Gastrocnemius medialis (tissue), 4 donors: ENCODE measurements around the gene DGCR6L. TPM values are rescaled to one million over a fixed set of nuclear protein-coding genes. Genes with fewer than 3 reads are reported as not detected.
"Not testable (repeated sequence)": the region's sequence is repeated elsewhere in the genome, so short reads cannot be mapped to it uniquely, and the experiment has no call there.

Experiments
- ATAC-seq, 2 donors: fragments of 150-250 bp; one replicate each; pipeline ENCODE4 v1.9.1; 2016
- DNase-seq, 2 donors: peaks; one replicate each; pipeline ENCODE4 v3.0.0-alpha.2; 2019
- H3K27ac ChIP-seq, 4 donors: fragments of 200-600 bp; sonication (generic); 1 replicate in 1 of 4; 2 replicates in 3 of 4; pipeline ENCODE4 v1.5.1; 2016 to 2018; ENCODE audit warnings: mild to moderate bottlenecking in 2 of 4, moderate library complexity in 1 of 4
- H3K27me3 ChIP-seq, 3 donors: fragments of 200-600 bp; sonication (generic) in 2 of 3; 1 replicate in 1 of 3; 2 replicates in 2 of 3; pipeline versions ENCODE4 v1.5.1 to v1.6.0; 2016 to 2019; ENCODE audit warnings: mild to moderate bottlenecking in 1 of 3, moderate library complexity in 1 of 3
- H3K36me3 ChIP-seq, 2 donors: fragments of 200-600 bp; sonication (generic) in 1 of 2; one replicate each; pipeline ENCODE4 v1.5.1; 2017 to 2018
- H3K4me1 ChIP-seq, 2 donors: fragments of 200-600 bp; sonication (generic) in 1 of 2; one replicate each; pipeline ENCODE4 v1.5.1; 2016 to 2017; ENCODE audit warnings: mild to moderate bottlenecking in 2 of 2
- H3K4me3 ChIP-seq, 4 donors: fragments of 200-600 bp; sonication (generic) in 3 of 4; 1 replicate in 1 of 4; 2 replicates in 3 of 4; pipeline ENCODE4 v1.5.1; 2016 to 2019; ENCODE audit warnings: mild to moderate bottlenecking in 2 of 4
- H3K9me3 ChIP-seq, 3 donors: fragments of 200-600 bp; sonication (generic) in 2 of 3; 1 replicate in 1 of 3; 2 replicates in 2 of 3; pipeline ENCODE4 v1.5.1; 2016 to 2019
- POLR2A ChIP-seq, 2 donors: fragments of 450-650 bp; IDR thresholded peaks; one replicate each; pipeline ENCODE4 v1.6.1; 2017; ENCODE audit warnings: antibody characterized with exemption in 2 of 2, mild to moderate bottlenecking in 2 of 2, moderate library complexity in 2 of 2
- in situ Hi-C, 4 donors: fragments of 200-750 bp; cut with MboI; loops; one replicate each; pipeline versions ENCODE4 v1.15.0 to v1.8.0; 2017; ENCODE audit warnings: low sequenced_read_pairs in 4 of 4
- intact Hi-C: fragments of 100-400 bp; cut with DNase I; formaldehyde crosslinking; loops from one replicate; pipeline ENCODE4 v1.15.1; 2023; ENCODE audit warnings: low total_unique reads
- total RNA-seq, 4 donors: library from RNA; depleted of rRNA; stranded (reverse); fragments of >200 nt; gene quantifications; one replicate each; pipeline versions ENCODE4 v1.1.0 to v1.2.3, GENCODE V29; 2016
- TF ChIP-seq, protein P1 (sequence below), 5 experiments: fragments of 450-650 bp in 3 of 5; fragments of 200-600 bp in 2 of 5; sonication (generic) in 2 of 5; IDR thresholded peaks in 4 of 5; conservative IDR thresholded peaks in 1 of 5; 1 replicate in 4 of 5; 2 replicates in 1 of 5; pipeline ENCODE4 v1.5.1; 2016 to 2019; ENCODE audit warnings: antibody characterized with exemption in 5 of 5, mild to moderate bottlenecking in 3 of 5, moderate library complexity in 3 of 5

Gene DGCR6L
- total RNA-seq, 4 donors from 2014 or later, result 43.5 to 105 (median 67.5) TPM

DNA sequence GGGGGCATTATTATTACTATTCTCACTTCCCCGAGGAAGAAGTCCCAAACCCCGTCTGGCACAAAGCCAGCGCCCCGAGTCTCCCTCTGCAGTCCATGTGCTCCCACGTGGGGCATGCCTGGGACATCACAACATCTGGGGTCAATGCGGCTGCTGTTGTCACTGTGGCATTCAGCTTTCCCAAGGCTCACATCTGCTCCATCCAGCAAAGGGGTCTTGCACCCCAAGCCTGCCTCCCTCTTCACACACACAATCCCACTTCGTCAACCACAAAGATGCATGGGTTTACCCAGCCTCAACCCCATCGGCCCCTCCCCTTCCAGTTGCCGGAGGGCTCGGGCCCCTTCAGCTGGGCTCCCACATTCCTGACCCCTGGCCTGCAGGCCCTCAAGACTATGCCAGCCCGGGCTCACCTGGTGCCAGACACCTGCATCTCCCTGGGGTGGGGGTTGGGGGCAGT is 28.2 kb downstream of the DGCR6L start:
- ATAC-seq (no peak), DNase-seq (no peak)
- no peaks in the 10 kb centered on the region for H3K4me1 ChIP-seq
- H3K36me3 ChIP-seq, result no peaks in the 10 kb centered on the region
- no peaks in the 10 kb centered on the region for H3K9me3 ChIP-seq
- H3K4me3 ChIP-seq, result no peak overlapping the region
- H3K27ac ChIP-seq, result no peak overlapping the region
- intact Hi-C loops (no loop called here), in situ Hi-C loops (loop anchor here (10.0 kb wide), 1 partner anchor 137 kb away; the partner anchor contains the start of gene CCDC188 (in 4 of the 4))
- TF ChIP-seq, protein P1, sequence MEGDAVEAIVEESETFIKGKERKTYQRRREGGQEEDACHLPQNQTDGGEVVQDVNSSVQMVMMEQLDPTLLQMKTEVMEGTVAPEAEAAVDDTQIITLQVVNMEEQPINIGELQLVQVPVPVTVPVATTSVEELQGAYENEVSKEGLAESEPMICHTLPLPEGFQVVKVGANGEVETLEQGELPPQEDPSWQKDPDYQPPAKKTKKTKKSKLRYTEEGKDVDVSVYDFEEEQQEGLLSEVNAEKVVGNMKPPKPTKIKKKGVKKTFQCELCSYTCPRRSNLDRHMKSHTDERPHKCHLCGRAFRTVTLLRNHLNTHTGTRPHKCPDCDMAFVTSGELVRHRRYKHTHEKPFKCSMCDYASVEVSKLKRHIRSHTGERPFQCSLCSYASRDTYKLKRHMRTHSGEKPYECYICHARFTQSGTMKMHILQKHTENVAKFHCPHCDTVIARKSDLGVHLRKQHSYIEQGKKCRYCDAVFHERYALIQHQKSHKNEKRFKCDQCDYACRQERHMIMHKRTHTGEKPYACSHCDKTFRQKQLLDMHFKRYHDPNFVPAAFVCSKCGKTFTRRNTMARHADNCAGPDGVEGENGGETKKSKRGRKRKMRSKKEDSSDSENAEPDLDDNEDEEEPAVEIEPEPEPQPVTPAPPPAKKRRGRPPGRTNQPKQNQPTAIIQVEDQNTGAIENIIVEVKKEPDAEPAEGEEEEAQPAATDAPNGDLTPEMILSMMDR (IDR thresholded peaks at IDR 0.05 in 4 of 5, conservative IDR thresholded peaks at IDR 0.05 in 1 of 5), result no peak
- no peak for TF ChIP-seq POLR2A (IDR thresholded peaks at IDR 0.05)
- H3K27me3 ChIP-seq, result no peaks in the 10 kb centered on the region

DNA sequence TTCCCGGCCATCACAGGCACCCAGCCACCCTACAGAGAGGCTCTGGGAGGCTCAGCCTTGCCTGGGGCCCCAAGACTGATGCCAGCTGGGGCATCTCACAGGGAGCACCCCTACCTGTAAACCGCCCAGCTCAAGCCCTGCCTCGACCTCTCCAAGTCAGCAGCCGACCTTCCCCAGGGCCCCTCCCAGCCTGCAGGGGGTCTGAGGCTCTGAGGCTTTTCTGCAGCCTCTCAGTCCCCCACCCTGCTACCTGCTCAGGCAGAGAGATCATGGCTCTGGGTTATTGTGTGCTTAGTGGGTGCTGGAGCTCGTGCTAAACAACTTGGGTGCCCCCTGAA is 28.6 kb downstream of the DGCR6L start:
- no peaks in the 10 kb centered on the region for H3K9me3 ChIP-seq
- ATAC-seq (no peak), DNase-seq (no peak)
- intact Hi-C loops (no loop called here), in situ Hi-C loops (loop anchor here (10.0 kb wide), 1 partner anchor 136 kb away; the partner anchor contains the start of gene CCDC188 (in 4 of the 4))
- no peaks in the 10 kb centered on the region for H3K4me1 ChIP-seq
- H3K4me3 ChIP-seq, result no peak overlapping the region
- no peaks in the 10 kb centered on the region for H3K27me3 ChIP-seq
- TF ChIP-seq, protein P1 (IDR thresholded peaks at IDR 0.05 in 4 of 5, conservative IDR thresholded peaks at IDR 0.05 in 1 of 5), result no peak
- TF ChIP-seq POLR2A (IDR thresholded peaks at IDR 0.05), result no peak
- no peaks in the 10 kb centered on the region for H3K36me3 ChIP-seq
- no peak overlapping the region for H3K27ac ChIP-seq

- no peaks in the 10 kb centered on the region for H3K9me3 ChIP-seq
- intact Hi-C loops, result no loop called here
- no peak overlapping the region for H3K4me3 ChIP-seq
- TF ChIP-seq POLR2A (IDR thresholded peaks at IDR 0.05), result no peak
- TF ChIP-seq, protein P1 (IDR thresholded peaks at IDR 0.05 in 4 of 5, conservative IDR thresholded peaks at IDR 0.05 in 1 of 5), result no peak
- no peak overlapping the region for H3K27ac ChIP-seq
- DNase-seq (no peak), ATAC-seq (no peak)
- in situ Hi-C loops, result loop anchor here (10.0 kb wide), 1 partner anchor 136 kb away; the partner anchor contains the start of gene CCDC188 (in 4 of the 4)
- no peaks in the 10 kb centered on the region for H3K4me1 ChIP-seq
- H3K36me3 ChIP-seq, result no peaks in the 10 kb centered on the region
- H3K27me3 ChIP-seq, result no peaks in the 10 kb centered on the region
These were observed 29.1 kb downstream of the DGCR6L start for GRCh38 chr22:20290578-20291248.

GRCh38 chr22:20290045-20290392 is 29.8 kb downstream of the DGCR6L start:
- no peak for TF ChIP-seq POLR2A (IDR thresholded peaks at IDR 0.05)
- TF ChIP-seq, protein P1 (IDR thresholded peaks at IDR 0.05 in 4 of 5, conservative IDR thresholded peaks at IDR 0.05 in 1 of 5), result no peak
- DNase-seq, result no peak
- no peak overlapping the region for H3K27ac ChIP-seq
- in situ Hi-C loops, result loop anchor here (10.0 kb wide), 1 partner anchor 135 kb away; the partner anchor contains the start of gene CCDC188 (in 4 of the 4)
- no peak overlapping the region for H3K4me3 ChIP-seq
- H3K9me3 ChIP-seq, result no peaks in the 10 kb centered on the region
- no peaks in the 10 kb centered on the region for H3K27me3 ChIP-seq
- ATAC-seq, result no peak
- no peaks in the 10 kb centered on the region for H3K36me3 ChIP-seq
- no peaks in the 10 kb centered on the region for H3K4me1 ChIP-seq
- intact Hi-C loops, result no loop called here

GRCh38 chr22:20289182-20290044 is 30.4 kb downstream of the DGCR6L start:
- H3K9me3 ChIP-seq, H3K27me3 ChIP-seq, H3K4me3 ChIP-seq, intact Hi-C loops, H3K27ac ChIP-seq, H3K4me1 ChIP-seq, ATAC-seq, DNase-seq, H3K36me3 ChIP-seq: not testable (repeated sequence)
- in situ Hi-C loops, result loop anchor here (10.0 kb wide), 1 partner anchor 135 kb away; the partner anchor contains the start of gene CCDC188 (in 4 of the 4)

DNA sequence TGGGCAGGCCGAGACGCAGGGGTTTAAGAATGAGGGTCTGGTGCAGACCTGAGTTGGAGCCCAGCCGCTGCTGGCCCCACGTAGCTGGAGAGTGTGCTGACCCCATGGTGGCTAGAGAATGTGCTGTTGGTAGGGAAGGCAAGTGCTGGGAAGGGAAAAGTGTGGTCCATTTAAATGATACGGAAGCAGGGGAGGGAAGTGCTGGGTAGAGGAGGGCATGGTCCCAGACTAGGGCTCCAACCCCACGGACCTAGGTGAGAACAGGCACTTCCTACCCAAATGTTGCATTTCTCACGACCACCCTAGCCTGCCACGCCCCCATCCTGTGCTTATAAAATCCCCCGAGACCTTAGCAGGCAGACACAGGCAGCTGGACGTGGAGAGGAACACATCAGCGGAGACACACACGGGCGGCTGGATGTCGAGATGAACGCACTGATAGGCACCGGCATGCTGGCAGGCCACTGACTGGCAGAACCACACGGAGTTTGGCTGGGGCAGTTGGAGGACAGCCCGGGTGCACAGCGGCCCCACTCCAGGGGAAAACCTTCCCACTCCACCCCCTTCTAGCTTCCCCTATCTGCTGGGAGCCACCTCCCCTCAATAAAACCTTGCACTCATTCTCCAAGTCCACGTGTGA is 33.0 kb downstream of the DGCR6L start:
- H3K9me3 ChIP-seq, in situ Hi-C loops, H3K27me3 ChIP-seq, H3K4me3 ChIP-seq, intact Hi-C loops, DNase-seq, H3K27ac ChIP-seq, ATAC-seq, H3K4me1 ChIP-seq, H3K36me3 ChIP-seq: not testable (repeated sequence)

GRCh38 chr22:20286312-20286660 is 33.6 kb downstream of the DGCR6L start:
- intact Hi-C loops, H3K27ac ChIP-seq, DNase-seq, H3K4me3 ChIP-seq, in situ Hi-C loops, H3K4me1 ChIP-seq, H3K36me3 ChIP-seq, H3K27me3 ChIP-seq, H3K9me3 ChIP-seq, ATAC-seq: not testable (repeated sequence)
